H1 (cell line): ENCODE results near the gene FAM222B. TPM values are rescaled to one million over a fixed set of nuclear protein-coding genes. Genes with fewer than 3 reads are reported as not detected.

Experiments used
- ATF2 ChIP-seq: IDR thresholded peaks from 2 replicates; pipeline ENCODE4 v1.6.1; 2012; ENCODE audit warnings: low read length, inconsistent platforms
- ATF3 ChIP-seq: IDR thresholded peaks from 2 replicates; pipeline ENCODE4 v1.6.1; 2011; ENCODE audit warnings: low read depth, mild to moderate bottlenecking, low read length; ENCODE audit not compliant: insufficient read depth
- CHD7 ChIP-seq: fragments of 300-600 bp; sonication (generic); IDR thresholded peaks from 2 replicates; pipeline ENCODE4 v1.7.1; 2012; ENCODE audit warnings: low read length, moderate library complexity, mild to moderate bottlenecking, inconsistent platforms; ENCODE audit not compliant: insufficient replicate concordance
- EP300 ChIP-seq, 2 experiments: IDR thresholded peaks; 1 replicate in 1 of 2; 2 replicates in 1 of 2; pipeline ENCODE4 v1.6.1; 2011 to 2012; ENCODE audit warnings: low read depth in 2 of 2, low read length in 2 of 2, mild to moderate bottlenecking in 2 of 2, borderline replicate concordance in 1 of 2, inconsistent platforms in 1 of 2, moderate library complexity in 1 of 2
- SP4 ChIP-seq: IDR thresholded peaks from 2 replicates; pipeline ENCODE4 v1.6.1; 2012; ENCODE audit warnings: low read length, inconsistent platforms
- YY1 ChIP-seq: IDR thresholded peaks from 2 replicates; pipeline ENCODE4 v1.6.1; 2011; ENCODE audit warnings: low read depth, mild to moderate bottlenecking, low read length
- polyA plus RNA-seq, 7 experiments: library from polyadenylated mRNA; depleted of rRNA in 3 of 7; stranded (reverse) in 5 of 7; unstranded in 2 of 7; fragments of >200 nt in 5 of 7; fragments of 200-250 nt in 2 of 7; gene quantifications; 1 replicate in 5 of 7; 2 replicates in 1 of 7; 4 replicates in 1 of 7; pipeline versions ENCODE4 v1.2.1 to v1.2.3, GENCODE V29; 2011 to 2013; ENCODE audit warnings: missing spikeins in 2 of 7, mixed read lengths in 2 of 7
- total RNA-seq: library from RNA; stranded (reverse); fragmentation: NEBNext Ultra II Directional; extraction: Animal tissue kit (Norgen Biotek cat#: 25700); gene quantifications from 2 replicates; pipeline ENCODE4 v1.2.1, GENCODE V29; 2021

Gene FAM222B
- total and polyA plus RNA-seq, 2 of the 8 experiments (the other 6 are each of a cell fraction or from before 2014, with no cell fraction given): 42.1 to 81.7 TPM

GRCh38 chr17:28750178-28751047 lies 92.2 kb downstream of the FAM222B start (continued):
- TF ChIP-seq CHD7 (no peak), ATF3 (0 out of 2 replicates have a peak, but pooled peaks have one; percentile 38), YY1 (no peak), ATF2 (0 out of 2 replicates have a peak, but pooled peaks have one; percentile 68), SP4 (no peak; the same call in 1 of the 2 replicates), EP300 (IDR thresholded peaks at IDR 0.05; ENCODE audit: borderline replicate concordance in 1 of 2, low read depth in 2 of 2, low read length in 2 of 2) (0 out of 3 replicates have a peak, but pooled peaks of 1 of the 2 experiments have one; percentile 5)
